NCI-H146 (cell line): Measurements from ENCODE around the gene ULBP1.
"Not testable (repeated sequence)": the region's sequence is repeated elsewhere in the genome, so short reads cannot be mapped to it uniquely, and the experiment has no call there.

Experiments
- DNase-seq: peaks from one replicate; lab custom pipeline; 2025; lab: John Stamatoyannopoulos, UW

Gene ULBP1

DNA sequence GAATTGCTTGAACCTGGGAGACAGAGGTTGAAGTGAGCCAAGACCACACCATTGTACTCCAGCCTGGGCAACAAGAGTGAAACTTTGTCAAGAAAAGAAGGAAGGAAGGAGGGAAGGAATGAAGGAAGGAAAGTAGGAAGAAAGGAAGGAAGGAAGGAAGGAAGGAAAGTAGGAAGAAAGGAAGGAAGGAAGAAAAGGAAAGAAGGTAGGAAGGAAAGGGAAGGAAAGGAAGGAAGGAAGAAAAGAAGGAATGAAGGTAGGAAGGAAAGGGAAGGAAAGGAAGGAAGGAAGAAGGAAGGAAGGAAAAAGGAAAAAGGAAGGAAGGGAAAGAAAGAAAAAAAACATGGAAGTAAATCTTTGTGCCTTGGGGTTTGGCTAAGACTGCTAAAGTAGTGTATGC, 11.7 kb downstream of the ULBP1 start:
- DNase-seq: no peak

DNA sequence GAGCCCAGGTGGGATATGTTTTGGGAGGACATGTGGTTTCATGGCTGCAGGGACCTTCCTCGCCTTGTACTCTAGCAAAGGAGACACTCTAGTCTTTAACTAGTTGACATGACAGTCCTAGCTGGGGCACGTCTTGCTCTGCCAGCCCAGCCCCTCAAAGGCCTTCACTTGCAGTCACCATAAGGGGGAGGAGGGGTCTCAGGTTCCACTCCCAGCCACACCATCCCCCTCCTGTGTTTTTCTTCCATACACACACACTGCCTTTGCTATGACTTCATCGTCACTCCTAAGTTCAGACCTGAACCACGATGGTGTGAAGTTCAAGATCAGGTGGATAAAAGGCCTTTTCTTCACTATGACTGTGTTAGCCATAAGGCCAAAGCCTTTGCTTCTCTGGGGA, 13.5 kb downstream of the ULBP1 start:
- DNase-seq: no peak

DNA sequence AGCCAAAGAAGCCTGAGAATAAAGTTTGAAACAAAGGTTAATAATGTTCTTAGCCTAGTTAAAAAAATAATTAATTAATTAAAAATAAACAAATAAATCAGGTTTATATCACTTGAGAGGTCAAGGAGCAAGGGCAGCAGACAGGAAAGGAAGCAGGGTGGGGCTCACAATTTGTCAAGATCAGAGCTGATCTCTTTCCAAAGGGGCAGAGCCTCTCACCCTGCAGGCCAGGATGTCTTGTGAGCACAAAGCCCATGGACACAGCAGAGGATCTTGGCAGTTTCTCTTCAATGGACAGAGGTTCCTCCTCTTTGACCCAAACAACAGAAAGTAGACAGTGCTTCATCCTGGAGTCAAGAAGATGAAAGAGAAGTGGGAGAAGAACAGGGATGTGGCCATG, 14.9 kb downstream of the ULBP1 start:
- DNase-seq: no peak

DNA sequence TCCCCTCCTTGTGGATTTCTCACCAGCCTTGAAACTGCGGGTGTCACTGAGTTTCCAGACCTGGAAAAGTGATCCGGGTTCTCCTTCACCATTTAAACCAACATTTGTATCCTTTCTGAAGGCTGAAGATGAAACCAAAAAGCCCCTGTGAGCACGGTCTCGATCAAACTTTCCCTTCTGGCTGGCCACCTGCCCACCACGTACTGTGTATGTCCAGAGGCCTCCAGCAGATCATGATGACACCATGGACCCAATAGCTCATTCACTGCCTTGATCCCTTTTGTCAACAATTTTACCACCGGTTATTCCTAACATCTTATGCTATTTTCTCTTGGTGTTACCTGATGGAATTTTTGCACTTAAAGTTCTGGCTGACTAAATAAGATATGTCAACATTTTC, 15.6 kb downstream of the ULBP1 start:
- DNase-seq: peak; percentile 21

DNA sequence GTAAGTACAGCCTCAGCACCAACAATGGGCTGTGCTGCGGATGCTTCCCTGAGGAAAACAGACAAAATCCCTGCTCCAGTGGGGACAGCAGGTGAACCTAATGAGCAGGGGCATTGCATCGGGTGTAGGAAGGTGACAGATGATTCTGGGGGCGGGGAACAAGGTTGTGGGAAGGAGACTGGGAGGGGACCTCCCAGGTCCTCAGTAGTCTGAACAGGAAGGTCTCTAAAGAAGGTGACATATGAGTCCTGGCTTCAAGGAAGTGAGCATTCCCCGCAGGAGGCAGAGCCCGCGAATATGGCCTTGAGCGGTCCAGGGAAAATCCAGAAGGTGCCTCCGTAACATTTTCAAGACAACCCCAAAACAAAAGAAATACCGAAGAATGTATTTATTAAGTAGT, 19.4 kb downstream of the ULBP1 start:
- DNase-seq: no peak

DNA sequence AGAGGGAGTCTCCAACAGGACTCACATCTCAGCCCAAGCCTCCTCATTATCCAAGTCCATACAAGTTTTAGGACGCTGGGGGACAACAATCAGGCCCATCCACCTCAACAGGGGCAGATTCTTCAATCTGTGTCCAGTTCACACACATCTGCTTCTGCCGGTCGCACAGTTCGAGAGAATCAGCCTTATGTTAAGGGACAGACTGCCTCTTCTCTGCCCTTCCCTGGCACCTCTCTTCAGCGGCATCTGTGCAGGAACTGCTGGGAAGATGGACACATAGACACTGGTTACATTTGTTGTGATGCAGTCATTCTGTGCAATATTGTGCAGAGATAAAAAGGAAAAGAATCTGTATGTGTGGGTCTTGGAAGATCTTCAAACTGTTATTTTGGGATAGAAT, 21.0 kb downstream of the ULBP1 start:
- DNase-seq: no peak

DNA sequence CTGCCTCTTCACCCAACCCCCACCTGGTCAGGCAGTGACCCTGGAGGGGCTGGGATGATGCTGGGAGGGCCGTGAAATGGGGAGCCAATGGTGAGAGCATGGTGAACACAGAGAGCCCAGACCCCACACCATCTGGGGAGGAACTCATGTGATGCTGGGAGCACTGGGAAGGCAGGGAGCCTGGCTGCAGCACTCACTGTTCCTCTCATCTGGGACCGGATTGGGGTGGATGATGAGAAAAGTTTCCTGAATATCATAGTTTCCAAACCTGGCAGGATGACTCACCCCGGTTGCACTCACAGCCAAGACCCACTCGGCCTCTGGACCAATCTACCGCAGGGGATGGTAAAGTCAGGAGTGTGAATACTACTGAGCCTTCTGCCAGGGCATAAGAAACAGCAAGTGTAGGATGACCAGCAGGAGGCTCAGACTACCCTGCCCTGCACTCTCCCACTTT, 21.8 kb downstream of the ULBP1 start:
- no peak for DNase-seq

DNA sequence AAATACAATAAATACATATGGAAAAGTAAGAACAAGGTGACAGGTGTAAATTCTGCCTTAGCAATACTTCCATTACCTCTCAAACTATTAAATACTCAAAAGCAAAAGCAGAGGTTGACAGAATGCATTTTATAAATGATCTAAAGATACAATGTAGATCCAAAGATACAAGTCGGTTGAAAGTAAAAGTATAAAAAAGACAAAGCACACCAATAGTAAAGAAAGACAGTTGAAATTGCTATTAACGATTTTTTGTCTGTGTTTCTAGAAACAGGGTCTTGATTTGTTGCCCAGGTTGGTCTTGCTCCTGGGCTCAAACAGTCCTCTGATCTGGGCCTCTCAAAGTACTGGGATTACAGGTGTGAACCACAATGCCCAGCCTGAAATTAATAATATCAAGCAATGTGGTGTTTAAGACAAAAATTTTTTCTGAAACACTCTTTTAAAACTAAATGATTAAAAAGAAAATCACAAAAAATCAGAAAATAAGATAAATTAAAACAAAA, 23.9 kb downstream of the ULBP1 start:
- no peak for DNase-seq

DNA sequence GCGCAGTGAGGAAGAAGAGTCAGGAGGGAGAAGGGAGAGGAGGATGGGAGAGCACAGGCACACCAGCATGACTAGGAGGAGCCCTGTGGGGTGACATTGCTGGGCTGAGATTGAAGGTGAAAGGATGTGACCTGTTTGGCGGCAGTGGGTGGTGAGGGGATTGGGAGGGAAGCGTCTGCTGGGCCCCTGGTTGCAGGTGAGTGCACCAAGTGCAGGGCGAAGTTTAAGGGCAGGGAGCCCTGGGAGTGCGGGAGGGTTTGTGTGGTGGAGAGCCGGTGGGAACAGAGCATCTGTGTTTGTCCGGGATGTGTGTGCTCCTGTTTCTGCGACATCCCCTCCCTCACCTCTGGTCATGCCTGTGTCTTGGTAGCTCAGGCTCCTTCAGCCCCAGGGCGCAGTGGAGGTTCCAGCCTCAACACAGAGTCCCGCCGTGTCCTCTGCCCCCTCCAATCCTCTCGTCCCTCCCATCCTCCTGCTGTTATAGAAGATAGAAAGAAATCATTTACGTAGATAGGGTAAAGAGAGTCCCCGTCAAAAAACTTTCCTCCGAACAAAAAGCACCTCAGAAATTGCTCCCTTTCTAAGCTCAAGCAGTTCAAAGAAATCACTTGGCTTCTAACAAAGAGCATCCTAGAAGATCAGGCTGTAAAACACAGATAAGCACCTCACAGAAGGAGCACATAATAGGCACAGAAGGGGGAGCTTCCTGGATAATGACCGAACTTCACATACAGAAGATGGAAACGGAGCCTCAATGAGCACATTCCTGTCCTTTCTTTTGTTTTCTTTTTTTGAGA, 25.0 kb downstream of the ULBP1 start:
- no peak for DNase-seq

DNA sequence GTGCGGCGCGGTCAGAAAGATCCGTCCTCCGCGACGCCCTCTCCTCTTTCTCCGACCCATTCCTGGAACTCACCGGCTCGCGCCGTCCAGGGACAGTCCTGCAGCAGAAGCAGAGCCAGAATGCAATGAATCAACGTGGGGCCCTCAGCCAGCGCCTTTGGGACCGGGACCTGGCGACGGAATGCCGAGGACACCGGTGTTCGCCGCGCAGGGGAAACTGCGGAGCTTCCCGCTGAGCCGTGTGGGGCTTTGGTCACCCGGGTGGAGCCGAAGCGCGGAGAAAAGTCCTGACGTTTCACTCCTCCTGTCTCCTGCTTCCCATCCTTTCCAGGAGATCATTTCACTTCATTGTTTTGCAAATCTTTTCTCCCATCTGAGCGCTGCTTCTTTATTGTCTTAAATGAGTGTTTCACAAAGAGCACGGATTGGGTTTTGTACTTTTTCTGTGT, 26.5 kb downstream of the ULBP1 start:
- DNase-seq: peak; percentile 19

DNA sequence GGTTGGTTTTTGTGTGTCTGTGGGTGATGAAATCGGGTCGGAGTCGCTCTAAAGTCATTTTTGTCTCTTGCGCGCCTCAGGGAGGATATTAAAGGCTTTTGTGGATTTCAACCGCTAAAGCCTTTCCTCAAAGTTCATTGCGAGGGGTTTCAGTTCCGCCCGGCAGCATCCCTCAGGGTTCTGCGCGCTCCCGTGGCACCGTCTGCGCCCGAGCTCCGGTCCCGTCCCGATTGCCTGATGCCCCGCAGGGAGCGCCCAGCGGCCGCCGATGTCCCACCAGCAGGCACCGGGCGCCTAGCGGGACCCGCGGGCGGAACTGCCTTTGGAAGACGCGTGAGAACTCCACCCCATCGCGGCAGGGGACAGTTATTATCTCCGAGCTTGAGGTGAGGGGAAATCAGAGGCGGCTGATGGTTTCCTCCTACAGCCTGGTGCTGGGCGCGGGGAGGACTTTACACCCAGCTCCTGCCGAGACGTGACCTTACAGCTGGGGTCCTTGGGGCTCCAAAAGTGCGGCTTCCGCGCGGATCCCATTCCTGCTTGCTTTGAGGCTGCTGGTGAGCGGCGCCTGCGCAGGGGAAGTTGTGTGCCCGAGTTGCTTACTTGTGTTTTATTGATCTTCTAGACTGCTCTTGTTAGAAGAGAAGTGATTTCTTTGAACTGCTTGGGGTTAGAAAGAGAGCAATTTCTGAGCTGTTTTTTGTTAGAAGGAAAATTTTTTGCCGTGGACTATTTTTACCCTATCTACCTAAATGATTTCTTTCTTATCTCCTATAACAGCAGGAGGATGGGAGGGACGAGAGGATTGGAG, 27.1 kb downstream of the ULBP1 start:
- DNase-seq: peak; percentile 69

DNA sequence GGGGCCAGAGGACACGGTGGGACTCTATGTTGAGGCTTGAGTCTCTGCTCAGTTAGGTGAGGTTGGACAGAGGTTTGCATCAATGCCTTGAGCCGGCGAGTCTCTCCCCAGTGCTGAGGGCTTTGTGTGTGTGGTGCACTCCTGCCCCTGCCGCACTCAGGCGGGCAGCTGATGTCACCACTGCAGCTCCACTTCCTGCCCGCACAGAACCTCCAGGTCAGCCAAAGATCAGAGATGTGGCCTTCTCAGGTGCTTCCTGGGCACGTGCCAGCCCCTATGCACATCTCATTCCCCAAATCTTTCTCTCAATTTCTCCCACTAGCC, 27.7 kb downstream of the ULBP1 start:
- DNase-seq: peak; percentile 32

DNA sequence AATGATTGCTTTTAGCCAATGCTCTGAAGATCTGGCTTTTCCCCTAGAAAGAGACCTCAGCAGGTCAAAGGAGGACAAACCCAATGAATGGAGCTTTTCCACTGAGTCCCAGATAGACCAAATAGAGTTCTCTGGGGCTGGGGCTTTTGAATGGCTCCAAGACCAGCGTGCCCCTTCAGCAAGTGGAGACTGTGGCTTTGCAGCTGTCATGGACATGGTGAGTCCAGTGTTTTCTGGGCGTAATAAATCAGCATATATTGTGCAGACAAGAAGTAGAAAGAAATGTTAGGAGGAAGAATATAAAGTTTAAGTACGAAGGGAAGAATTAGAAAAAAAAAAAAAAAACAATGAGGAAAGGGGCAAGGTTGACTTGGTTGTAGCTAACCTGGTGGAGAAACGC, 28.1 kb downstream of the ULBP1 start:
- no peak for DNase-seq

DNA sequence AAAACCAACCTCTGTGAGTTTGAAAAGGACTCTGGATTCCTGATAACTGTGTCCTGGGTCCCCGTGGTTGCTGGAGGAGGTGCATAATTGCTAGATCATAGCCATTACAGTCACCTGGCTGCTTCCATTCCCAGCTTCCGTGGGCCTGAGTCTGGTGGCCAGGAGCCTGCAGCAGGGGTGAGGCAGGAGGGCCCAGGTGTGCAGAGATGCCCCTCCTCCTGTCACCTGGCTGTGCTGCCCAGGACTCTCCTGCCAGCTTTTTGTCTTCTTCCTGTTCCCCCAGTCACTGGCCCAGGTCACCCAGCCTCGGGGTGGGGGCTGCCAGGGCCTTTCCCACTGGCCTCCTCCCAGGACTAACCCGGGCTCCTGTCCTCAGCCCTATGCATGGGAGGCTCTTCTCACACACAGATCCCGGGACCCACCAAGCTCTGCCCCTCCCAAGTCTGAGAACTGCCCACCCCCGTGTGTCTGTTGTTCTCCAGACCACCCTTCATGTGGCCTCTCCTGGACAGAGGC, 31.6 kb downstream of the ULBP1 start:
- DNase-seq: no peak

DNA sequence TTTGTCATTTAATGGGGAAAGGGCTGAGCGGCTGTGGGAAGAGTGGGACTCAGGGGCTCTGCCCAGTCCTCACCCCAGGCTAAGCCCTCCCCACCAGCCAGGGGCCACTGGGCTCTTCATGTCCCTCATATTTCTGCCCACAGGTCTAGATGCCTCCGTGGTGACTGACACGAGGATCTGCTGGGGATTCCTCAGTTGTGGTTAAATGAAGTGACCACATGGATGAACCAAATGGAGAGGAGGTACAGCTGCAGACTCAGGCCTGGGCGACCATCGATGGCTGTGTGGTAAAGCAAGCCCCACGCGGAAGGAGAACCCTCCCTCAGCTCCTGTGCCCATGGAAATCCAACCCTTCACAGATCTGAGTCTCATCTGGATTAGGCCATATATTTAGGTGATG, 32.2 kb downstream of the ULBP1 start:
- no peak for DNase-seq

DNA sequence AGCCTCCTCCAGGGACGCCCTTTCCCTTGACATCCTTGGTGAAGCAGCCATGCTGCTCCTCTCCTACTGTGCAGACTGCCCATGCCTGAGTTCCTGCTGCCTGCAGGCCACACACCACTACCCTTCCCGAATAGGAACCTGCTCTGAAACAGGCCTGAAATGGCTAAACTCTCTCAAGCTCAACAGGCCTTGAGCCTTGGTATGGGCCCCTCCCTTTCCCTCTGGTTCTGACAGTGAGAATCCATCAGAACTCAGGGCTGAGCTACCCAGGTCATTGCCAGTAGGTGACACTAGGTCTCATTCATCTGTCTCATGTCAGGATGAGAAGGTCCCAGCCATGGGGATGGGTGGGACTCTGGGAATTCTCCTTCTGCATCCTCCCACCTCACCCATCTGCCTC, 35.9 kb downstream of the ULBP1 start:
- no peak for DNase-seq

DNA sequence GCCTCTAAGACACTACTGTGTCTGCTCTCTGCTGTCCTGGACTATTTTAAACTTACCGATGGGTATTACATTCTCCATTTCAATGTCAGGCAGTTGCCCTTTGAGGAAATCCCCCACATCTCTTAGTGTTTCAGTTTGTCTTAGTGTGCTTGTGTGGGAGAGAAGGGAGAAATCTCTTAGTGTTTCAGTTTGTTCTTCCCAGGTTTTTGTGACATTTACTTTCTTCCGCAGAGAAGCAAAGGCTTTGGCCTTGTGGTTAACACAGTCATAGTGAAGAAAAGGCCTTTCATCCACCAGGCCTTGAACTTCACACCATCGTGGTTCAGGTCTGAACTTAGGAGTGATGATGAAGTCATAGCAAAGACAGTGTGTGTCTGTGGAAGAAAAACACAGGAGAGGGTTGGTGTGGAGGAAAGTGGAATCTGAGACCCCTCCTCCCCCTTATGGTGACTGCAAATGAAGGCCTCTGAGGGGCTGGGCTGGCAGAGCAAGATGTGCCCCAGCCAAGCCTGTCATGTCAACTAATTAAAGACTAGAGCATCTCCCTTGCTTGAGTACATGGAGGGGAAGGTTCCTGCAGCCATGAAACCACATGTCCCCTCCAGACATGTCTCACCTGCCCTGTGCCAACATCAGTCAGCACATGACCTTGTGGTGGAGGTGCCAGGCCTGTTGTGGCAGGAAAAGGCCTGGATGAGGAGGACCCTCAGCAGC, 37.7 kb downstream of the ULBP1 start:
- DNase-seq: no peak

DNA sequence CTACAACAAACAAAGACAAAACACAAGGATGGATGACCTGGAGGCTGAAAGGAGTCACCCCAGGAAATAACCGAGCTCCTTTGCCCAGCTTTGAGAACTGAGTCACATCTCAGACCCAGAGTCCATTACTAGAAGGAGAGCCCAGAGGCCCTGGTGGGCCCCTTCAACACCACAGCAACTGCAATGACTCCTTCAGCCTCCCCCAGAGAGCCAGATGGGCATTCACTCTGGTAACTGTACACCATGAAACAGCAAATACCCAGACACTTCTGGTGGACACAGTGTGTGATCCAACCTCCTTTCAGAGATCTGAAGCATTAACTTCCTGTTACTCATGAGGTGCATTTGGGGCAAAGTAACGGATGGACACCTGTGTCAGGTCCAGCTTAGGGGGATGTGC, 39.0 kb downstream of the ULBP1 start:
- no peak for DNase-seq

DNA sequence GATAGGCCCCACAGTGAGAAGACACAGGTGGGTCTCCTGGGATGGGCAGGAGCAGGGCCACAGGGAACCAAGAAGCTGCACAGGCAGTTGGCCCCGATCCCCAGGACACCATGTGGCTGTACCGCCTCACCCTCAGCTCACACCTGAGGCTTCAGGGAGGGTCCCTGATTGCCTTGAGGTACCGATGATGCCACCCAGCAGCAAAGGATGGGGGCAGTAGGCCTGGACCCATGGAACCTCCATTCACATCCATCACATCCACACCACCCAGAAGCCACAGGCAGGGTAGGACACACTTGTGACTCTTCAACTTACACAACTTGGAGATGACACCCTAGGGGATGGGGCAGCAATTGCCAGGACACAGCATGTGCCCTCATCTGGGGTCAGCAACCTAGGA, 39.9 kb downstream of the ULBP1 start:
- not testable (repeated sequence) for DNase-seq

DNA sequence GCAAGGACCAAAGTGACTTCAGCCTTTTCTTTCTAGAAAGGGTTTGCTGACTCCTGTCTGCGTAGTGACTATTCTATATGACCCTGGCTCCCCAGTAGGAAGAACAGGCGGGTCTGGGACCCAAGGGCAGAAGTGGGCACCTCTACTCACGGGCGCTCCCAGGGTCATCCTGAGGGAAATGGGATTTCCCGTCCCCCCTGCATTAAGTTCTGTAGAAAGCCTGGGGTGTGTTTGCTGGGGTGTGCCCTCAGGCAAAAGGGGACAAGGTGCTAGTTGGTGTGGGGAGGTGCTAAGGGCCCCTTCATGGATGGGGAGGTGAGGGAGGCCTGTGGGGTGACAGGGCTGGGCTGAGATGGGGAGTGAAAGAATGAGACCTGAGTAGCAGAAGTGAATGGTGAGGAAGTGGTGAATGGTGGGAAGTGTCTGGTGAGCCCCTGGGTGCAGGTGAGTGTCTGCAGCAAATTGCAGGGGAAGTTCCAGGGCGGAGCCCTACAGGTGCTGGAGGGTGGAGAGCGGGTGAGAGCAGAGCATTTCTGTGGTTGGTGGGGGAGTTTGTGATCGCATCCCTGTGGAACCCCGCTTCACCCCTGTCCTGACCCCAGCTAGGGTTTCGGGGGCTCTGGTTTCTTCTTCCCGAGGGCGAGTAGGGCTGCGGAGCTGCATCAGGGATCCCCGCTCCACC, 40.5 kb downstream of the ULBP1 start:
- DNase-seq: peak; percentile 70

DNA sequence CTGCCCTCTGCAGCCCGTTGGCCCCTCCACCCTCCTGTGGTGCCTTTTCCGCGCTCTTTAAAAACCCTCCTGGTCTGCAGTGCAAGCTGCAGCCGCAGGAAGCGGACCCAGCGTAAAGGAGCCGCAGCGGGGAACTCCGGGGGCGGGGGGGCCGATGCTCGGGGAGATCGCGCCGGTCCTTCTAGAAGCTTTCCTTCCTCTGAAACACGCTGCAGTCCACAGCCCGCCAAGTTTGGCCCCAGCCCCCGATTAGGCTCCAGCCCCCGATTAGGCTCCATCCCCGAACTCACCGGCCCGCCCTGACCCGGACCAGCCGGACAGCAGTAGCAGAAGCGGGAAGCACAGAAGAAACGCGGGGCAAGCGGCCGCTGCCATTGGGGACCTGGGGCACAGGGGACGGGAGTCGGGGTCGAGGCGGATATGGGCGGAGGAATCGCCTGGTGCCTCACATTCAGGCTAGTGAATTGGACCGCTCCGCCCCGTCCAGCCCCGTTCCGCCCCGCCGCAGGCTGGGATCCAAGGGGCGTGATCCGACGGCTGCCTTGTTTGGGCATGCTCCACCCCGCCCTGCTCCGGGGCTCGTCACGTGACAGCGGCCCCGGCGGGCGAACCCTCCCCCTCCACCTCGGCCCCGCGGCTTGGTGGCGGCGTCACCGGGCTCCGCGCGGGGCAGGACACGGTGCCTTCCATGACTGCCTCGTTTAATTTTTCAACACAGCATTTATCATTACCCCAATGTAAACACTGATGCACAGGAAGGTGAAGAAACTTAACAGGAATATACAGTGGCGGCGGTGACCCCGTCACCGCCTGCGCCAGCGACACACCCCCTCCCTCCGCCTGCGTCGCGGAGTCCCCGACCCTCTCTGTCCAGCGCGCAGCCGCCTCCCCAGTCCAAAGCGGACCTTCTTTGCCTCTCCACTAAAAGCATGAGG, 41.3 kb downstream of the ULBP1 start:
- DNase-seq: peak; percentile 98
